ENCODE measurements around the gene TXK.
"Not testable (repeated sequence)": the region's sequence is repeated elsewhere in the genome, so short reads cannot be mapped to it uniquely, and the experiment has no call there.

TXK gene

GRCh38 chr4:48134081-48134480 lies at the start of gene TXK:
Gene TXK (minus strand): TSS chr4:48134250. CDS start chr4:48134170, 80 bp downstream.
- DNase-seq (ENCODE audit: low spot score): no peak

- no peak for DNase-seq (ENCODE audit: low spot score)
Measured at GRCh38 chr4:48180234-48180633, 46.2 kb upstream of the TXK start.

GRCh38 chr4:48178931-48179330 lies 44.9 kb upstream of the TXK start:
- no peak for DNase-seq (ENCODE audit: low spot score)

- no peak for DNase-seq (ENCODE audit: low spot score)
Measured at GRCh38 chr4:48175806-48176205, 41.8 kb upstream of the TXK start.

GRCh38 chr4:48175328-48175727 lies 41.3 kb upstream of the TXK start:
- DNase-seq (ENCODE audit: low spot score): no peak

- DNase-seq (ENCODE audit: low spot score): no peak
Measured at GRCh38 chr4:48173056-48173991, 39.3 kb upstream of the TXK start.

- DNase-seq (ENCODE audit: low spot score): no peak
Measured at GRCh38 chr4:48172651-48173050, 38.6 kb upstream of the TXK start.

GRCh38 chr4:48169636-48170035 lies 35.6 kb upstream of the TXK start:
- no peak for DNase-seq (ENCODE audit: low spot score)

- no peak for DNase-seq (ENCODE audit: low spot score)
Measured at GRCh38 chr4:48167538-48168263, 33.7 kb upstream of the TXK start.

GRCh38 chr4:48164561-48164960 lies 30.5 kb upstream of the TXK start:
- not testable (repeated sequence) for DNase-seq (ENCODE audit: low spot score)

GRCh38 chr4:48163746-48164145 lies 29.7 kb upstream of the TXK start:
- no peak for DNase-seq (ENCODE audit: low spot score)

- DNase-seq (ENCODE audit: low spot score): peak; percentile 8
Measured at GRCh38 chr4:48162162-48162561, 28.1 kb upstream of the TXK start.

GRCh38 chr4:48157271-48157670 lies 23.2 kb upstream of the TXK start:
- no peak for DNase-seq (ENCODE audit: low spot score)

GRCh38 chr4:48156423-48156822 lies 22.4 kb upstream of the TXK start:
- no peak for DNase-seq (ENCODE audit: low spot score)

- no peak for DNase-seq (ENCODE audit: low spot score)
Measured at GRCh38 chr4:48153791-48154550, 19.9 kb upstream of the TXK start.

GRCh38 chr4:48152259-48152658 lies 18.2 kb upstream of the TXK start:
- DNase-seq (ENCODE audit: low spot score): no peak

- DNase-seq (ENCODE audit: low spot score): no peak
Measured at GRCh38 chr4:48149827-48150370, 15.8 kb upstream of the TXK start.

- DNase-seq (ENCODE audit: low spot score): no peak
Measured at GRCh38 chr4:48147621-48148020, 13.6 kb upstream of the TXK start.

- DNase-seq (ENCODE audit: low spot score): peak; percentile 13
Measured at GRCh38 chr4:48141048-48141447, 7.0 kb upstream of the TXK start.

- DNase-seq (ENCODE audit: low spot score): peak; percentile 6
Measured at GRCh38 chr4:48139691-48140090, 5.6 kb upstream of the TXK start.

- no peak for DNase-seq (ENCODE audit: low spot score)
Measured at GRCh38 chr4:48138936-48139335, 4.9 kb upstream of the TXK start.

- no peak for DNase-seq (ENCODE audit: low spot score)
Measured at GRCh38 chr4:48138511-48138910, 4.5 kb upstream of the TXK start.

Measured in COLO829 (cell line).